Activated CD8-positive, alpha-beta T cell treated with anti-CD3 and anti-CD28 coated beads for 36 hours (primary cell): ENCODE data around the gene OAT. TPM values are rescaled to one million over a fixed set of nuclear protein-coding genes. Genes with fewer than 3 reads are reported as not detected.
A peak's percentile ranks its signal among the peaks of the same experiment; 100 is the strongest.

Experiments
- ATAC-seq: fragments of 200-7000 bp; cut with Tn5 transposase; one replicate; pipeline ENCODE4 v1.10.0; 2021; ENCODE audit warnings: mild to moderate bottlenecking, moderate library complexity
- CTCF ChIA-PET: fragments of 350-600 bp; sonication (Branson Sonifier 250); formaldehyde crosslinking; loops from one replicate; lab custom pipeline; 2021; ENCODE audit warnings: antibody characterized with exemption; lab: Charles Lee
- POLR2A ChIA-PET: fragments of 350-600 bp; sonication (Branson Sonifier 250); formaldehyde crosslinking; loops from one replicate; lab custom pipeline; 2021; ENCODE audit warnings: antibody characterized with exemption; lab: Charles Lee
- DNase-seq: peaks from one replicate; pipeline ENCODE4 v3.0.0-alpha.2; 2020
- H3K27ac Mint-ChIP-seq: one replicate; pipeline ENCODE4 v1.8.0; 2021; ENCODE audit warnings: mild to moderate bottlenecking, mixed read lengths
- H3K27me3 Mint-ChIP-seq: one replicate; pipeline ENCODE4 v1.8.0; 2021; ENCODE audit warnings: mixed read lengths
- H3K36me3 Mint-ChIP-seq: one replicate; pipeline ENCODE4 v1.8.0; 2021; ENCODE audit warnings: low read depth, mixed read lengths
- H3K4me1 Mint-ChIP-seq: one replicate; pipeline ENCODE4 v1.8.0; 2021; ENCODE audit warnings: low read depth, mixed read lengths
- H3K4me3 Mint-ChIP-seq: one replicate; pipeline ENCODE4 v1.8.0; 2021; ENCODE audit warnings: mild to moderate bottlenecking, moderate library complexity, mixed read lengths
- H3K9me3 Mint-ChIP-seq: one replicate; pipeline ENCODE4 v1.8.0; 2021; ENCODE audit warnings: mixed read lengths
- CTCF ChIP-seq: fragments of 200-600 bp; IDR thresholded peaks from one replicate; pipeline ENCODE4 v1.8.0; 2022; ENCODE audit warnings: antibody characterized with exemption, mild to moderate bottlenecking
- intact Hi-C: fragments of 100-400 bp; cut with micrococcal nuclease; formaldehyde crosslinking; loops from one replicate; pipeline ENCODE4 v1.10.0; 2022
- total RNA-seq, 2 experiments: library from RNA; stranded (reverse); gene quantifications; one replicate each; pipeline ENCODE4 v1.2.3, GENCODE V29; 2021

The OAT gene
- total RNA-seq, 2 experiments from 2014 or later, result 40.2 to 44.3 TPM

- Mint-ChIP-seq H3K27me3 (no peaks in the 10 kb centered on the region), H3K4me3 (peak overlapping the region; percentile 77), H3K27ac (peak overlapping the region; percentile 82), H3K4me1 (peaks cover 6% of the 10 kb centered on the region), H3K36me3 (no peaks in the 10 kb centered on the region), H3K9me3 (no peaks in the 10 kb centered on the region)
- POLR2A ChIA-PET, result no interaction called here
- intact Hi-C loops, result no loop called here
- ATAC-seq (peak; percentile 96), DNase-seq (peak; percentile 59)
- CTCF ChIA-PET, result interaction anchor here (0.9 to 3.3 kb wide), 4 partner anchors 12 to 359 kb away, joined by 3 to 18 read pairs (median 4); no protein-coding TSS in a partner anchor
- no peak for TF ChIP-seq CTCF
These were observed 64.0 kb downstream of the OAT start for GRCh38 chr10:124354411-124355382.

- intact Hi-C loops, result no loop called here
These were observed 64.8 kb downstream of the OAT start for GRCh38 chr10:124353896-124354295.

GRCh38 chr10:124353091-124353815 lies 65.5 kb downstream of the OAT start:
- Mint-ChIP-seq H3K27me3 (no peaks in the 10 kb centered on the region), H3K4me3 (no peak overlapping the region), H3K4me1 (peaks cover 6% of the 10 kb centered on the region), H3K27ac (no peak overlapping the region), H3K36me3 (no peaks in the 10 kb centered on the region), H3K9me3 (no peaks in the 10 kb centered on the region)
- DNase-seq (no peak), ATAC-seq (no peak)
- intact Hi-C loops, result no loop called here
- CTCF ChIA-PET, result interaction anchor here (3.3 kb wide), 1 partner anchor 37 kb away, joined by 18 read pairs; no protein-coding TSS in a partner anchor
- POLR2A ChIA-PET, result interaction anchor here (1.1 kb wide), 1 partner anchor 9 kb away, joined by 3 read pairs; no protein-coding TSS in a partner anchor
- no peak for TF ChIP-seq CTCF

More at GRCh38 chr10:124353896-124354295, 64.8 kb downstream of the OAT start:
- H3K27me3 Mint-ChIP-seq, result no peaks in the 10 kb centered on the region
- no peaks in the 10 kb centered on the region for H3K9me3 Mint-ChIP-seq
- ChIA-PET CTCF (interaction anchor here (0.9 to 3.3 kb wide), 4 partner anchors 11 to 358 kb away, joined by 3 to 18 read pairs (median 4); no protein-coding TSS in a partner anchor), POLR2A (no interaction called here)
- no peak for DNase-seq
- TF ChIP-seq CTCF, result no peak
- ATAC-seq, result no peak
- peaks cover 6% of the 10 kb centered on the region for H3K4me1 Mint-ChIP-seq
- H3K4me3 Mint-ChIP-seq, result no peak overlapping the region
- no peaks in the 10 kb centered on the region for H3K36me3 Mint-ChIP-seq
- H3K27ac Mint-ChIP-seq, result no peak overlapping the region

GRCh38 chr10:124351481-124352220 lies 67.1 kb downstream of the OAT start:
- peaks cover 6% of the 10 kb centered on the region for H3K4me1 Mint-ChIP-seq
- H3K27me3 Mint-ChIP-seq, result no peaks in the 10 kb centered on the region
- CTCF ChIA-PET, result no interaction called here

More at GRCh38 chr10:124351481-124352220, 67.1 kb downstream of the OAT start:
- H3K4me3 Mint-ChIP-seq, result no peak overlapping the region
- H3K9me3 Mint-ChIP-seq, result no peaks in the 10 kb centered on the region
- H3K27ac Mint-ChIP-seq, result no peak overlapping the region
- DNase-seq (no peak), ATAC-seq (no peak)
- intact Hi-C loops, result no loop called here
- no peaks in the 10 kb centered on the region for H3K36me3 Mint-ChIP-seq
- POLR2A ChIA-PET, result no interaction called here
- TF ChIP-seq CTCF, result no peak
